H9 (cell line): Measurements from ENCODE around the gene PLD1. TPM values are rescaled to one million over a fixed set of nuclear protein-coding genes. Genes with fewer than 3 reads are reported as not detected.

Experiments used
- DNase-seq: peaks from one replicate; pipeline ENCODE4 v3.0.0-alpha.2; 2017
- H2AFZ ChIP-seq: one replicate; pipeline ENCODE4 v1.6.1; 2013; ENCODE audit warnings: mild to moderate bottlenecking, low read length, control low read depth, moderate library complexity
- H2AK5ac ChIP-seq: 2 replicates; pipeline ENCODE4 v1.6.1; 2013; ENCODE audit warnings: low read length, control low read depth, mixed read lengths; ENCODE audit not compliant: insufficient read length
- H2BK120ac ChIP-seq: one replicate; pipeline ENCODE4 v1.6.1; 2013; ENCODE audit warnings: low read depth, mild to moderate bottlenecking, low read length, control low read depth, inconsistent platforms; ENCODE audit not compliant: poor library complexity, severe bottlenecking
- H2BK12ac ChIP-seq: 2 replicates; pipeline ENCODE4 v1.6.1; 2013; ENCODE audit warnings: low read length, control low read depth, mixed read lengths, low read depth; ENCODE audit not compliant: insufficient read length
- H2BK15ac ChIP-seq: 2 replicates; pipeline ENCODE4 v1.6.1; 2013; ENCODE audit warnings: low read depth, low read length, control low read depth
- H2BK20ac ChIP-seq: one replicate; pipeline ENCODE4 v1.6.1; 2013; ENCODE audit warnings: low read depth, mild to moderate bottlenecking, low read length, control low read depth, inconsistent platforms; ENCODE audit not compliant: poor library complexity, severe bottlenecking
- H2BK5ac ChIP-seq: 2 replicates; pipeline ENCODE4 v1.6.1; 2013; ENCODE audit warnings: low read length, control low read depth, mixed read lengths; ENCODE audit not compliant: insufficient read length
- H3K14ac ChIP-seq: 2 replicates; pipeline ENCODE4 v1.6.1; 2013; ENCODE audit warnings: low read length, control low read depth; ENCODE audit not compliant: insufficient read depth
- H3K18ac ChIP-seq: 2 replicates; pipeline ENCODE4 v1.6.1; 2013; ENCODE audit warnings: low read depth, mild to moderate bottlenecking, mixed read lengths, low read length, control low read depth; ENCODE audit not compliant: insufficient read length
- H3K23ac ChIP-seq: 2 replicates; pipeline ENCODE4 v1.6.1; 2013; ENCODE audit warnings: low read length, control low read depth, mixed read lengths, low read depth; ENCODE audit not compliant: insufficient read length
- H3K23me2 ChIP-seq: 2 replicates; pipeline ENCODE4 v1.6.1; 2013; ENCODE audit warnings: low read depth, mild to moderate bottlenecking, mixed read lengths, low read length, control low read depth; ENCODE audit not compliant: insufficient read length, poor library complexity, severe bottlenecking
- H3K27ac ChIP-seq: 2 replicates; pipeline ENCODE4 v1.5.1; 2013; ENCODE audit warnings: low read length, control low read depth, mixed read lengths, low read depth; ENCODE audit not compliant: insufficient read length
- H3K27me3 ChIP-seq: 2 replicates; pipeline ENCODE4 v1.6.1; 2013; ENCODE audit warnings: low read length, control low read depth, inconsistent platforms; ENCODE audit not compliant: insufficient read depth
- H3K4ac ChIP-seq: 2 replicates; pipeline ENCODE4 v1.6.1; 2013; ENCODE audit warnings: low read depth, mild to moderate bottlenecking, control low read depth, inconsistent platforms, low read length, moderate library complexity
- H3K4me1 ChIP-seq: 2 replicates; pipeline ENCODE4 v1.6.1; 2013; ENCODE audit warnings: low read length, control low read depth, inconsistent platforms; ENCODE audit not compliant: insufficient read depth
- H3K4me2 ChIP-seq: 2 replicates; pipeline ENCODE4 v1.6.1; 2013; ENCODE audit warnings: low read length, control low read depth, mixed read lengths; ENCODE audit not compliant: insufficient read length, insufficient read depth
- H3K56ac ChIP-seq: 2 replicates; pipeline ENCODE4 v1.6.1; 2013; ENCODE audit warnings: low read depth, mild to moderate bottlenecking, mixed read lengths, low read length, control low read depth; ENCODE audit not compliant: insufficient read length
- H3K79me1 ChIP-seq: 2 replicates; pipeline ENCODE4 v1.6.1; 2013; ENCODE audit warnings: low read depth, mild to moderate bottlenecking, moderate library complexity, low read length, control low read depth, inconsistent platforms; ENCODE audit not compliant: insufficient read depth, poor library complexity, severe bottlenecking
- H3K79me2 ChIP-seq: 2 replicates; pipeline ENCODE4 v1.6.1; 2013; ENCODE audit warnings: low read length, control low read depth, inconsistent platforms; ENCODE audit not compliant: insufficient read depth
- H3K9ac ChIP-seq: 2 replicates; pipeline ENCODE4 v1.6.1; 2013; ENCODE audit warnings: low read length, control low read depth, mixed read lengths; ENCODE audit not compliant: insufficient read length; ENCODE audit errors: extremely low read depth
- H3K9me3 ChIP-seq: one replicate; pipeline ENCODE4 v1.6.1; 2013; ENCODE audit warnings: low read depth, low read length, inconsistent platforms; ENCODE audit not compliant: control insufficient read depth
- H3T11ph ChIP-seq: one replicate; pipeline ENCODE4 v1.6.1; 2013; ENCODE audit warnings: mild to moderate bottlenecking, low read length, control low read depth, inconsistent platforms
- H4K20me1 ChIP-seq: one replicate; pipeline ENCODE4 v1.6.1; 2013; ENCODE audit not compliant: control insufficient read depth, insufficient read length, insufficient read depth
- H4K5ac ChIP-seq: 2 replicates; pipeline ENCODE4 v1.6.1; 2013; ENCODE audit warnings: low read depth, mild to moderate bottlenecking, mixed read lengths, low read length, control low read depth; ENCODE audit not compliant: insufficient read length
- H4K8ac ChIP-seq: replicated peaks from 2 replicates; pipeline ENCODE4 v1.6.1; 2013; ENCODE audit warnings: low read length, control low read depth, mixed read lengths, low read depth; ENCODE audit not compliant: insufficient read length
- H4K91ac ChIP-seq: 2 replicates; pipeline ENCODE4 v1.6.1; 2013; ENCODE audit warnings: low read depth, mild to moderate bottlenecking, moderate library complexity, mixed read lengths, low read length, control low read depth; ENCODE audit not compliant: insufficient read length
- H3K27ac Mint-ChIP-seq, 3 experiments: 2 replicates in 2 of 3; 3 replicates in 1 of 3; pipeline ENCODE4 v1.8.0; 2020 to 2021; ENCODE audit warnings: mixed read lengths in 3 of 3, mild to moderate bottlenecking in 1 of 3, moderate library complexity in 1 of 3
- H3K27me3 Mint-ChIP-seq: 2 replicates; pipeline ENCODE4 v1.8.0; 2021; ENCODE audit warnings: low read depth, mild to moderate bottlenecking, moderate library complexity, mixed read lengths
- H3K36me3 Mint-ChIP-seq, 3 experiments: 2 replicates in 2 of 3; 3 replicates in 1 of 3; pipeline ENCODE4 v1.8.0; 2020 to 2021; ENCODE audit warnings: low read depth in 3 of 3, mixed read lengths in 3 of 3; ENCODE audit not compliant: insufficient read depth in 1 of 3
- H3K4me1 Mint-ChIP-seq, 2 experiments: 2 replicates each; pipeline ENCODE4 v1.8.0; 2020; ENCODE audit warnings: mixed read lengths in 2 of 2
- H3K4me3 Mint-ChIP-seq, 2 experiments: 2 replicates in 1 of 2; 3 replicates in 1 of 2; pipeline ENCODE4 v1.8.0; 2020 to 2021; ENCODE audit warnings: mild to moderate bottlenecking in 2 of 2, mixed read lengths in 2 of 2, moderate library complexity in 1 of 2
- H3K9me3 Mint-ChIP-seq, 2 experiments: 2 replicates in 1 of 2; 3 replicates in 1 of 2; pipeline ENCODE4 v1.8.0; 2020; ENCODE audit warnings: mild to moderate bottlenecking in 2 of 2, mixed read lengths in 2 of 2, moderate library complexity in 1 of 2
- CTCF ChIP-seq: fragments of 200-600 bp; sonication (generic); conservative IDR thresholded peaks from 3 replicates; pipeline ENCODE4 v1.8.0; 2021; ENCODE audit warnings: antibody characterized with exemption, mild to moderate bottlenecking
- WGBS: extraction: QIAGEN DNeasy Blood & Tissue Kit; methylation state at CpG from one replicate; pipeline ENCODE4 v1.1.7; 2013; ENCODE audit warnings: missing lambda C conversion rate, low lambda C conversion rate, mixed read lengths; ENCODE audit not compliant: insufficient read length; ENCODE audit errors: extremely low coverage; 5-methylcytosine and 5-hydroxymethylcytosine counted together
- total RNA-seq: library from RNA; stranded (reverse); gene quantifications from 2 replicates; pipeline ENCODE4 v1.2.1, GENCODE V29; 2021

Gene PLD1
- total RNA-seq, 1 experiment from 2014 or later = 1.8 TPM

GRCh38 chr3:171822431-171823106, 12.3 kb upstream of the PLD1 start:
- no peak overlapping the region for H4K8ac ChIP-seq
- H2AFZ ChIP-seq = no peak overlapping the region
- no peaks in the 10 kb centered on the region for H4K20me1 ChIP-seq
- no peak overlapping the region for H3K18ac ChIP-seq
- H3K79me1 ChIP-seq = no peaks in the 10 kb centered on the region
- DNase-seq = no peak
- H3K27ac ChIP-seq = no peak overlapping the region
- no peak for TF ChIP-seq CTCF
- H2BK5ac ChIP-seq = no peak overlapping the region
- no peak overlapping the region for H3T11ph ChIP-seq
- no peak overlapping the region for H2BK120ac ChIP-seq
- H3K4me3 Mint-ChIP-seq = no peak overlapping the region
- H3K36me3 Mint-ChIP-seq = 0 out of 7 replicates have a peak, but pooled peaks cover 0 to 1% (median 0%) of the 10 kb centered on the region in 3 experiments
- H3K27me3 ChIP-seq = no peaks in the 10 kb centered on the region
- H3K23me2 ChIP-seq = no peaks in the 10 kb centered on the region
- H3K14ac ChIP-seq = no peak overlapping the region
- no peak overlapping the region for H3K27ac Mint-ChIP-seq
- H2BK20ac ChIP-seq = no peak overlapping the region
- no CpG with 5 or more reads among the region's 4 CpGs for WGBS
- no peak overlapping the region for H3K56ac ChIP-seq
- H3K4me1 Mint-ChIP-seq = peaks cover 20 to 23% of the 10 kb centered on the region in 2 experiments
- no peak overlapping the region for H4K5ac ChIP-seq
- H2BK15ac ChIP-seq = no peak overlapping the region
- H3K9me3 ChIP-seq = no peaks in the 10 kb centered on the region
- H3K9me3 Mint-ChIP-seq = no peaks in the 10 kb centered on the region; a peak in 1 of 5 replicates
- no peak overlapping the region for H3K9ac ChIP-seq
- no peaks in the 10 kb centered on the region for H3K27me3 Mint-ChIP-seq
- H4K91ac ChIP-seq = no peak overlapping the region
- no peak overlapping the region for H3K23ac ChIP-seq
- H2BK12ac ChIP-seq = no peak overlapping the region
- H3K79me2 ChIP-seq = no peaks in the 10 kb centered on the region
- no peak overlapping the region for H3K4ac ChIP-seq
- no peak overlapping the region for H2AK5ac ChIP-seq
- H3K4me2 ChIP-seq = no peak overlapping the region
- peaks cover 10% of the 10 kb centered on the region; the same call in 1 of the 2 replicates for H3K4me1 ChIP-seq
